Vagina (tissue), 2 donors: ENCODE results near the gene NOP16. TPM values are rescaled to one million over a fixed set of nuclear protein-coding genes. Genes with fewer than 3 reads are reported as not detected.
A peak's percentile ranks its signal among the peaks of the same experiment; 100 is the strongest.
"Not testable (repeated sequence)": the region's sequence is repeated elsewhere in the genome, so short reads cannot be mapped to it uniquely, and the experiment has no call there.

Experiments
- DNase-seq, 2 donors: peaks; one replicate each; pipeline ENCODE4 v3.0.0-alpha.2; 2017; ENCODE audit errors: extremely low spot score in 2 of 2
- H3K27ac ChIP-seq: fragments of 200-600 bp; sonication (generic); one replicate; pipeline ENCODE4 v1.5.1; 2019
- H3K27me3 ChIP-seq: fragments of 200-600 bp; sonication (generic); one replicate; pipeline ENCODE4 v1.5.1; 2019
- H3K36me3 ChIP-seq, 2 donors: fragments of 200-600 bp; sonication (generic); one replicate each; pipeline ENCODE4 v1.5.1; 2017 to 2019
- H3K4me1 ChIP-seq: fragments of 200-600 bp; sonication (generic); one replicate; pipeline ENCODE4 v1.5.1; 2019
- H3K4me3 ChIP-seq, 2 donors: fragments of 200-600 bp; sonication (generic); 1 replicate in 1 of 2; 2 replicates in 1 of 2; pipeline ENCODE4 v1.5.1; 2016 to 2019
- H3K9me3 ChIP-seq: fragments of 200-600 bp; sonication (generic); one replicate; pipeline ENCODE4 v1.5.1; 2019
- POLR2A ChIP-seq, 2 donors: fragments of 450-650 bp; IDR thresholded peaks; one replicate each; pipeline ENCODE4 v1.6.1; 2017; ENCODE audit warnings: antibody characterized with exemption in 2 of 2, mild to moderate bottlenecking in 2 of 2, moderate library complexity in 2 of 2
- POLR2AphosphoS5 ChIP-seq, 2 donors: sonication (generic); formaldehyde crosslinking; IDR thresholded peaks; one replicate each; pipeline ENCODE4 v1.9.0; 2017; ENCODE audit warnings: antibody characterized with exemption in 2 of 2, mild to moderate bottlenecking in 2 of 2, low read depth in 1 of 2; ENCODE audit not compliant: insufficient read depth in 1 of 2
- intact Hi-C: fragments of 100-400 bp; cut with DNase I; formaldehyde crosslinking; loops from one replicate; pipeline ENCODE4 v1.15.1; 2023
- total RNA-seq: library from RNA; depleted of rRNA; stranded (reverse); fragments of >200 nt; gene quantifications from one replicate; pipeline ENCODE4 v1.2.3, GENCODE V29; 2016
- TF ChIP-seq, protein P1 (sequence below), 3 experiments: fragments of 450-650 bp in 2 of 3; fragments of 200-600 bp in 1 of 3; sonication (generic) in 1 of 3; IDR thresholded peaks; one replicate each; pipeline ENCODE4 v1.5.1; 2017 to 2019; ENCODE audit warnings: antibody characterized with exemption in 3 of 3, mild to moderate bottlenecking in 2 of 3, moderate library complexity in 2 of 3

NOP16 gene
- total RNA-seq, 1 donor from 2014 or later: 48.6 TPM

DNA sequence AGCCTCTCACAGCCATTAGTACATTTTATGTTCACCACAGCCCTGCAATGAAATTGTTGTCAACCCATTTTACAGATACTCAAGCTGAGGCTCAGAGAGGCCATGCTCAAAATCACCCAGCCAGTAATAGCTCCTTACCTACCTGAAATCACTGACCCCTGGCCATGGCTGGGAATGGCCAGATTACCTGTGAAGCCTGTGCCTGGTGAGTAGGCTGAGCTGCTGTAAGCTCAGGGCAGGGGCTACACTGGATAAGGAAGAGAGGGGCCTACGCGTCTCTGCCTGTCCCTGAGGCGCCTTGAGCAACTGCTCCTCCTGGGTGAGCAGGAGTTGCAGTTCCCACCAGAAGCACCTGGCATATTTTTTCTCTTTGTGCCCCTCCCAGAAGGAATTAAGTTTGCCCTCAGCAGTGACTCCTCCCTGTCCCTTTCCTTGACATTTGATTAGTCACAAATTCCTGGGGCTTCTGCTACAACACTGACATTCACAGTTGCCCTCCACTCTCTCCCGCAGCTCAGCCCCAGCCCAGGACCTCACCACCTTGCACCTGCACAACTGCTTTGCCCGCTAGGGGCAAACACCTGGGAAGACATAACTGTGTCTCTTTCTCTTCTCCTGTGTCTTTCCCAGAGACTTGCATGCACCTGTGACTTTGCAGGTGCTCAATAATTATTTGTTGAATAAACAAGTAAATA lies 22.2 kb upstream of the NOP16 start:
- H3K4me3 ChIP-seq: peak overlapping the region in 1 of 2 donors; percentile 8
- intact Hi-C loops: no loop called here
- H3K4me1 ChIP-seq: peaks cover 85% of the 10 kb centered on the region

DNA sequence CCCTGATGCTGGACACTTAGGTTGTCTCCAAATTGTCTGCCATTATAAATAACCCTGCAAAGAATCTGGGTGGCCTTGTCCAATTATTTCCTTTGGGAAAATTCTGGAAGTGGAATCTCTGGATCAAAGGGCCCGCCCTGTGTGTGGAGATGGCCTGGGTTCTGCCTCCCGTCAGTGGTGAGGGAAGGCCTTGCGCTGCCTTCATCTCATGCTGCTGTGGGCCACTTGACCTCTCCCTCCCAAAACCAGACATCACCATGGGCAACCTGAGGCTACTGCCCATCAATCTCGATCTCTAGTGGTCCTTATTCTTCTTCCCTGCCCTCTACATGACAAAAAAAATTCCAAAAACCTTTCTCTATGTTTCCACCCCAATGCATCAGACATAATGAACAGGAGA lies 21.4 kb upstream of the NOP16 start:
- H3K27ac ChIP-seq: peak overlapping the region; percentile 58
- no peak overlapping the region for H3K4me3 ChIP-seq
- intact Hi-C loops: no loop called here
- peaks cover 0 to 32% of the 10 kb centered on the region in 2 donors for H3K36me3 ChIP-seq
- H3K9me3 ChIP-seq: no peaks in the 10 kb centered on the region
- peaks cover 77% of the 10 kb centered on the region for H3K4me1 ChIP-seq
- no peak for DNase-seq
- TF ChIP-seq POLR2AphosphoS5 (IDR thresholded peaks at IDR 0.05; ENCODE audit: insufficient read depth in 1 of 2, low read depth in 1 of 2): no peak
- TF ChIP-seq, protein P1, sequence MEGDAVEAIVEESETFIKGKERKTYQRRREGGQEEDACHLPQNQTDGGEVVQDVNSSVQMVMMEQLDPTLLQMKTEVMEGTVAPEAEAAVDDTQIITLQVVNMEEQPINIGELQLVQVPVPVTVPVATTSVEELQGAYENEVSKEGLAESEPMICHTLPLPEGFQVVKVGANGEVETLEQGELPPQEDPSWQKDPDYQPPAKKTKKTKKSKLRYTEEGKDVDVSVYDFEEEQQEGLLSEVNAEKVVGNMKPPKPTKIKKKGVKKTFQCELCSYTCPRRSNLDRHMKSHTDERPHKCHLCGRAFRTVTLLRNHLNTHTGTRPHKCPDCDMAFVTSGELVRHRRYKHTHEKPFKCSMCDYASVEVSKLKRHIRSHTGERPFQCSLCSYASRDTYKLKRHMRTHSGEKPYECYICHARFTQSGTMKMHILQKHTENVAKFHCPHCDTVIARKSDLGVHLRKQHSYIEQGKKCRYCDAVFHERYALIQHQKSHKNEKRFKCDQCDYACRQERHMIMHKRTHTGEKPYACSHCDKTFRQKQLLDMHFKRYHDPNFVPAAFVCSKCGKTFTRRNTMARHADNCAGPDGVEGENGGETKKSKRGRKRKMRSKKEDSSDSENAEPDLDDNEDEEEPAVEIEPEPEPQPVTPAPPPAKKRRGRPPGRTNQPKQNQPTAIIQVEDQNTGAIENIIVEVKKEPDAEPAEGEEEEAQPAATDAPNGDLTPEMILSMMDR (IDR thresholded peaks at IDR 0.05): no peak
- TF ChIP-seq POLR2A (IDR thresholded peaks at IDR 0.05): no peak
- no peaks in the 10 kb centered on the region for H3K27me3 ChIP-seq

More for the DNA sequence above, 22.2 kb upstream of the NOP16 start:
- Histone ChIP-seq H3K27me3 (no peaks in the 10 kb centered on the region), H3K9me3 (no peaks in the 10 kb centered on the region), H3K27ac (peak overlapping the region; percentile 95), H3K36me3 (peaks cover 0 to 26% of the 10 kb centered on the region in 2 donors)
- peak in 1 of 2 donors; percentile 32 for TF ChIP-seq POLR2AphosphoS5 (IDR thresholded peaks at IDR 0.05; ENCODE audit: insufficient read depth in 1 of 2, low read depth in 1 of 2)
- TF ChIP-seq, protein P1 (IDR thresholded peaks at IDR 0.05): no peak
- no peak for DNase-seq

DNA sequence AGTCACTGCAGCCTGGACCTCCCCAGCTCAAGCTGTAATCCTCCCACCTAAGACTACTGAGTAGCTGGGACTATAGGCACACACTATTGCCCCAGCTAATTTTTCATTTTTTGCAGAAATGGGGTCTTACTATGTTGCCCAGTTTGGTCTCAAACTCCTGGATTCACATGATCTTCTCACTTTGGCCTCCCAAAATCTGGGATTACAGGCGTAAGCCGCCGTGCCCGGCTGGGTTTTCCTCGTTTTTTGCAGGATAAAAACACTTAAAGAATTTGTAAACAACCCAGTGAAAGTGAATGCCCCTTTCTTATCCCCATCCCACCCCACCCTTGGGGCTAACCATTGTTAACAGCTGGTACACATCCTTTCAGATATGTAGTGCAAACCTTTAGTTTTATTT lies 20.2 kb upstream of the NOP16 start:
- H3K27ac ChIP-seq: peak overlapping the region; percentile 73
- intact Hi-C loops: no loop called here
- H3K36me3 ChIP-seq: peaks cover 0 to 38% of the 10 kb centered on the region in 2 donors

DNA sequence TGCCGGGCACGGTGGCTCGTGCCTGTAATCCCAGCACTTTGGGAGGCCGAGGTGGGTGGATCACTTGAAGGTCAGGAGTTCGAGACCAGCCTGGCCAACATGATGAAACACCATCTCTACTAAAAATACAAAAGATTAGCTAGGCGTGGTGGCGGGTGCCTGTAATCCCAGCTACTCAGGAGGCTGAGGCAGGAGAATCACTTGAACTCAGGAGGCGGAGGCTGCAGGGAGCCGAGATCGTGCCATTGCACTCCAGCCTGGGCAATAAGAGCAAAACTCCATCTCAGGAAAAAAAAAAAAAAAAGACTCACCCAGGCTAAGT lies 19.8 kb upstream of the NOP16 start:
- H3K4me3 ChIP-seq, intact Hi-C loops, H3K9me3 ChIP-seq, H3K27me3 ChIP-seq, DNase-seq: not testable (repeated sequence)
- Histone ChIP-seq H3K4me1 (peaks cover 64% of the 10 kb centered on the region), H3K27ac (peak overlapping the region; percentile 73), H3K36me3 (peaks cover 0 to 38% of the 10 kb centered on the region in 2 donors)

More for the DNA sequence above, 20.2 kb upstream of the NOP16 start:
- Histone ChIP-seq H3K27me3 (no peaks in the 10 kb centered on the region), H3K4me3 (no peak overlapping the region), H3K9me3 (no peaks in the 10 kb centered on the region), H3K4me1 (peaks cover 65% of the 10 kb centered on the region)
- no peak for DNase-seq
- TF ChIP-seq POLR2A (IDR thresholded peaks at IDR 0.05): no peak

DNA sequence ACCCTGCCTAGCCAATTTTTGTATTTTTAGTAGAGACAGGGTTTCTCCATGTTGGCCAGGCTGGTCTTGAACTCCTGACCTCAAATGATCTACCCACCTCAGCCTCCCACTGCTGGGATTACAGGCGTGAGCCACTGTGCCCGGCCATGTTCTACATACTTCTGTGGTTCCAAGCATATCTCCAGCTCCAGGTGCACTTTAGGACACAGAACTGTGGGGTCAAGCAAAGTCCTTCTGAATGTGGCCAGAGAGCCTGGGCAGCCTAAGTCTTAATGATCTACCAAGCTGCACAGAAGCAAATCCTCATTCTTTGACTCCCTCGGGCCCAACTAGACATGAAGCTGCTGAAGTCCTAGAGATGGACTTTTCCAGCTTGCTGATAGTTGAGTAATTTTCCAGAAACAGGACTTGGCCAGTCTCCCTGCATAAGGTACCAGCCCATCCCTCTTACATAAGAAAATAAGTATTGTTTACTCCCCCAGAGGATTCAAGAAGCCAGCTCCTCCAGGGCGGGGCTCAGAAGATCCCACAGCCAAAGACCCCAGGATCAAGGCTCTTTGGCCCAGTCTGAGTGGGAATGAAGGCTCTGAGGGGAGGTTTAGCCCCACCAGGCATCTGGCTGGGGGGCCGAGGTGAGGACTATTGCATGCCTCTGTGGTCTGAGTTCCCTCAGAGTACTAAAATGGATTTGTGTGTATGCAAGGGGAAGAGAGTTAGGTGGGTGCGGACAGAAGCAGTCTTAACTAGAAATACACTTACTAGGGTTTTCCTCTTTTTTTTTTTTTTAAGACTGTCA lies 19.3 kb upstream of the NOP16 start:
- H3K27me3 ChIP-seq: no peaks in the 10 kb centered on the region
- peak overlapping the region; percentile 73 for H3K27ac ChIP-seq
- peak in 1 of 2 donors; percentile 22 for TF ChIP-seq POLR2AphosphoS5 (IDR thresholded peaks at IDR 0.05; ENCODE audit: insufficient read depth in 1 of 2, low read depth in 1 of 2)
- no peak for TF ChIP-seq POLR2A (IDR thresholded peaks at IDR 0.05)
- H3K36me3 ChIP-seq: peaks cover 0 to 38% of the 10 kb centered on the region in 2 donors
- peaks cover 64% of the 10 kb centered on the region for H3K4me1 ChIP-seq
- intact Hi-C loops: no loop called here
- H3K4me3 ChIP-seq: no peak overlapping the region
- H3K9me3 ChIP-seq: no peaks in the 10 kb centered on the region
- DNase-seq: no peak

DNA sequence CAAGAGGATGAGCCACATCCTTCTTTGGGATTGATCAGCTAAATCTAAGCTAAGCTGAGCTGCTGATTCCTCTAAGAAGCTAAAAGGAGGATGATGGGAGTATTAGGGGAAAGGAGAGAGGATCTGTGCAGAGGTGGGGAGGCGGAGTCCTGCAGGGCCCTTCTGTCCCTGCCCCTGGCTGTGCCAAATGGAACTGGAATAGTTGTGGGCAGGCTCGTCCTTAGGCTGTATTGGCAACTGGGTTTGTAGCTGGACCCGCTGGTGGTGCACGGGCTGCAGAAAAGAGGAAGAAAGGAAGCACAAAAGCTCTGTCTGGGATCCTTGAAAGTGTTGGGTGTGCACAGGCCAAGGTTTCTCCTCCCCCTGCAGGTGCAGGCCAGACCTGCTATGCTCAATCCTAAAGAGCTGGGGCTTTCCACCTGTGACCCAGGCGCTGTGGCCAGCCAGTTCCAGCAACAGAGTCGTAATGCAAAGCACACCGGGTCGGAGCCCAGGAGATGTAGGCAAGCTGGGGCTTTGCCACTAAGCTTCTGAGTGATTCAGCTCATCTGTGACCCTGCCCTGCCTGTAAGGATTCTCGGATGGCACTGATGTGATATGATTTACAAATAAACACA lies 18.1 kb upstream of the NOP16 start:
- Histone ChIP-seq H3K9me3 (no peaks in the 10 kb centered on the region), H3K4me1 (peaks cover 64% of the 10 kb centered on the region), H3K36me3 (peaks cover 0 to 41% of the 10 kb centered on the region in 2 donors), H3K27ac (peak overlapping the region; percentile 73), H3K27me3 (no peaks in the 10 kb centered on the region), H3K4me3 (no peak overlapping the region)
- no peak for DNase-seq
- TF ChIP-seq POLR2AphosphoS5 (IDR thresholded peaks at IDR 0.05; ENCODE audit: insufficient read depth in 1 of 2, low read depth in 1 of 2) (no peak), POLR2A (IDR thresholded peaks at IDR 0.05) (no peak)
- TF ChIP-seq, protein P1 (IDR thresholded peaks at IDR 0.05): no peak
- intact Hi-C loops: no loop called here
